HEK293T (cell line): ENCODE measurements around the gene DHRSX.

Experiments
- ARNT ChIP-seq: fragments of 450-650 bp; IDR thresholded peaks from 2 replicates; pipeline ENCODE4 v1.6.1; 2017; ENCODE audit warnings: mild to moderate bottlenecking
- BHLHE40 ChIP-seq: fragments of 450-650 bp; IDR thresholded peaks from 2 replicates; pipeline ENCODE4 v1.6.1; 2016; ENCODE audit warnings: mild to moderate bottlenecking, moderate library complexity, borderline replicate concordance
- ELF4 ChIP-seq: fragments of 450-650 bp; IDR thresholded peaks from 2 replicates; pipeline ENCODE4 v1.6.1; 2017; ENCODE audit warnings: antibody characterized with exemption
- FOXM1 ChIP-seq: fragments of 450-650 bp; IDR thresholded peaks from 2 replicates; pipeline ENCODE4 v1.6.1; 2017; ENCODE audit warnings: mild to moderate bottlenecking, borderline replicate concordance
- HDGF ChIP-seq: fragments of 450-650 bp; IDR thresholded peaks from 2 replicates; pipeline ENCODE4 v1.6.1; 2017; ENCODE audit warnings: antibody characterized with exemption, borderline replicate concordance
- LEF1 ChIP-seq: fragments of 450-650 bp; IDR thresholded peaks from 2 replicates; pipeline ENCODE4 v1.6.1; 2017; ENCODE audit warnings: mild to moderate bottlenecking, borderline replicate concordance
- NFRKB ChIP-seq: fragments of 450-650 bp; IDR thresholded peaks from 2 replicates; pipeline ENCODE4 v1.6.1; 2016; ENCODE audit warnings: mild to moderate bottlenecking, moderate library complexity
- SP1 ChIP-seq: fragments of 450-650 bp; IDR thresholded peaks from 2 replicates; pipeline ENCODE4 v1.6.1; 2017
- SUZ12 ChIP-seq: fragments of 450-650 bp; IDR thresholded peaks from 2 replicates; pipeline ENCODE4 v1.6.1; 2016; ENCODE audit warnings: mild to moderate bottlenecking
- TARDBP ChIP-seq: fragments of 450-650 bp; IDR thresholded peaks from 2 replicates; pipeline ENCODE4 v1.6.1; 2016
- ZNF384 ChIP-seq: fragments of 450-650 bp; IDR thresholded peaks from 2 replicates; pipeline ENCODE4 v1.6.1; 2016

- TF ChIP-seq LEF1 (no peak), ARNT (no peak), ZNF384 (no peak), ELF4 (no peak), NFRKB (no peak), HDGF (no peak), TARDBP (no peak), BHLHE40 (no peak), SUZ12 (no peak), SP1 (no peak), FOXM1 (no peak)
These were observed 1.9 kb downstream of the DHRSX start for GRCh38 chrX:2498781-2499302.
